ENCODE data around the gene ZNF524.
"Not testable (repeated sequence)": the region's sequence is repeated elsewhere in the genome, so short reads cannot be mapped to it uniquely, and the experiment has no call there.

ZNF524 gene

DNA sequence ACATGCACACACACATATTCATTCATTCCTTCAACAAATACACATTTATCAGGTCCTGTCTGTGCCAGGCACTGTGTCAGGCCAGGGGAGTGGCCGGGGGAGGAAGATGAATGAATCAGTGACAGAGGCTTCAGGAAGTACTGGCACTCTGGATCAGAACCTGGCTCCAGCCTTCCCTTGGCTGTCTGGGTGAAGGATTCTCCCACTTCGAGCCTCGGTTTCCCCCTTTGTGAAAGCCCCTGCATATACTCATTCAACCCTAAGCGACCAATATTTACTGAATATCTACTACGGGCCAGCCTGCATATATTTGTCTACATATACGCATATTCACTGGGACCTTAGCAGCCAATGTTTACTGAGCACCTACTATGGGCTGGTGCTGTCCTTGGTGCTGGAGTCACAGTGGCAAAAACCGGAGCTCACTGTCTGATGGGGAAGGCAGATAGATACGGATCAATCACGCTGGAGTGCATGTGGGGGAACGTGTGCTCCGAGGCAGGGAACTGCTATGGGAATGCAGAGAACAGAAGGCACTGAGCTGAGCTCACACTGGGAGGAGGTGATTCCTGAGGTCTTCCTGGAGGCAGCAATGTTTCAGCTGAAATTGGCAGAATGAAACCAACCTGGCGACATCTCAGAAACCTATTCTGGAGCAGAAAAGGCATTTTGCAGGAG lies 18.8 kb upstream of the ZNF524 start:
- no peak for DNase-seq (ENCODE audit: low read depth)

DNA sequence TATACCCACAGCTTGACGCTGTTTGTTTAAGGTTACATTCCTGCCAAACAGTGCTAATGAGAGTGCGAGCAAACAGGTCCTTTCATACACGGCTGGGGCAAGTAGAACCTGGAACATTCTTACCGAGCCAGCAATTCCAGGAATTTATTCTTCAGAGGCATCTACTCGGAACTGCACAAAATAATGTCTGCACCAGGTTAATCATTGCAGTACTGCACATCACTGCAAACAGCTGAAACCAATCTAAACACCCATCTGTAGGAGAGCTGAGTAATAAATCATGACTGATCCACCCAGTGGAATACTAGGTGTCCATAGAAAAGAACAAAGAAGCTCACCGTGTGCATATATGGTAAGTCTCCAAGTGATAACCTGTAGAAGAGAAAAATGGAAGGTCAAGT lies 18.3 kb upstream of the ZNF524 start:
- no peak for DNase-seq (ENCODE audit: low read depth)

DNA sequence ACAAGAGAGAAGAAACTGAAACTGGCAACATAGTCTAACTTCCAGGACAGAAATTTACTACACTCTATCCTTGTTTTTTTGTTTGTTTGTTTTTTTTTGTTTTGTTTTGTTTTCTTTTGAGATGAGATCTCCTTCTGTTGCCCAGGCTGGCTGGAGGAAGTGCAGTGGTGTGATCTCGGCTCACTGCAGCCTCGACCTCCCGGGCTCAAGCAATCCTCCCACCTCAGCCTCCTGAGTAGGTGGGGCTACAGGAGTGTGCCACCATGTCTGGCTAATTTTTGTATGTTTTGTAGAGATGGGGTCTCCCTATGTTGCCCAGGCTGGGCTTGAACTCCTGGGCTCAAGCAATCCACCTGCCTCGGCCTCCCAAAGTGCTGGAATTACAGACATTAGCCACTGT lies 17.8 kb upstream of the ZNF524 start:
- not testable (repeated sequence) for DNase-seq (ENCODE audit: low read depth)

GRCh38 chr19:55583897-55584296 lies 16.2 kb upstream of the ZNF524 start:
- not testable (repeated sequence) for DNase-seq (ENCODE audit: low read depth)

- no peak for DNase-seq (ENCODE audit: low read depth)
Observed at GRCh38 chr19:55584871-55585270, 15.2 kb upstream of the ZNF524 start.

DNA sequence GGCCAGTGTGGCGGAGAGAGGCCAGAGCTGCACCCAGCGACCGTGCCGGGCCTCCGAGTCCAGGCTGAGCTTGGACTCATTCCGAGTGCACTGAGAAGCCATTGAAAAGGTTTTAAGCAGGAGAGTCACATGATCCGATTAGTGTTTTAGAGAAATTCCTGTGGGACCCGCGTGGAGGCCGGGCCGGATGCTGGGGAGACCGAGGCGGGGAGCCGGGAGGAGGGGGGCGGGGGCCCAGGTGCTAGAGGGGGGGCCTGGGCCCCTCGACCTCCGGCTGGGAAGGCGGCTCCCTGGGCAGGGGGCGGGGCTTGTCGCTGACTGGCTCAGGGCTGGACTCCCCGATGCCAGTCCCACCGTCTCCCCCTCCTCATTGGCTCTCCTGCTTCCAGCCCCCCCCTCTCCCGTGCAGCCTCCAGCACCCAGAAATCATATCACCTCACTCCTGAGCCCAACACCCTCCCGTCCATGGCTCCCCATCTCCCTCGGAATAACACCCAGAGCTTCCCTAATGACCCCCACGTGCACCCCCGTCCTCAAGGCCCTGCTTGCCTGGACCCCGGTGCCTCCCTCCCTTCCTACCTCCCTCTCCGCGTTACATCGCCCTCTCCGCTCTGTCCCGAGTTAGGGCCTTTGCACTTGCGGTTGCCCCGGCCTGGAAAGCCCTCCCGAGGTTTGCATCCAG lies 14.3 kb upstream of the ZNF524 start:
- peak; percentile 30 for DNase-seq (ENCODE audit: low read depth)

DNA sequence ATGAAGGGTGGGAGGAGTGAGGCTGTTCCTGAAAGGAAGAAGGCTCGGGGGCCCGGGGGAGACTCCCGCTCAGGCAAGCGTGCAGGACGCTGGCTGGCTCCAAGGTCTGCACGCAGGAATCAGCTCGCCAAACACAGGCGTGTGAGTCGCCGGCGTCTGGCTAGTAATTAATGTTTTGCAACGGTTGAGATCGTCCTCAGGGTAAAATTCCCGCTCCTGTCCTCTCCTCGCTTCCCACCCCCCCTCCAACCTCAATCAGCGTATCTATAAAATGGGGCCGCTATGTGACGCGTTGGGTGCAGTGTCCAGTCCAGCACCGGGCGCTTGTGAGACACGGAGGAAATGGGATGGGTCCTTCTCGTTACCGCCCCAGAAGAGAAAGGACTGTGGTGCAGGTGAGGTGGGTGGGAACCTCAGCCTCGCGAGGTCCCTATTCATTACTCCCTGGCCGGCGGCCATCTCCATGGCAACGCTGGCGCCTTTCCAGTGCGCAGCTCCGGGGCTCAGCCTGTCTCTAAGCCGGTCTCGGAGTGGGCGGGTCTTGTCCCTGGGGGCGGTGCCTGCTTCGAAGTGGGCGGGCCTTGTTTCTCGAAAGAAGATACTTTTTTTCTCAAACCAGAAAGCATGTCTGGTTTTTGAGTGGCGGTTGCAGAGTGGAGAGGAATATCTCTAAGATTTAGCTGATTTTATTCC lies 13.0 kb upstream of the ZNF524 start:
- DNase-seq (ENCODE audit: low read depth), result peak; percentile 84

DNA sequence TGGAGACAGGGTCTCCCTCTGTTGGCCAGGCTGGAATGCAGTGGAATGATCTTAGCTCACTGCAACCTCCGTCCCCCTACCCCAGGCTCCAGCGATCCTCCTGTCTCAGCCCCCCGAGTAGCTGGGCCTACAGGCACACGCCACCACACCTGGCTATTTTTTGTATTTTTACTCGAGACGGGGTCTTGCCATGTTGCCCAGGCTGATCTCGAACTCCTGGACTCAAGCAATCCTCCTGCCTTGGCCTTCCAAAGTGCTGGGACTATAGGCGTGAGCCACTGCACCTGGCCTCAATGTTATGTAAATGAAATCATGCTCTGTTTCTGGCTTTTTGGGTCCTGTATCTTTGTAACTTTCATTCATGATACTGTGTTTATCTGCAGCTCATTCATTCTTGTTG lies 11.3 kb upstream of the ZNF524 start:
- no peak for DNase-seq (ENCODE audit: low read depth)

GRCh38 chr19:55590109-55590508 lies 10.0 kb upstream of the ZNF524 start:
- DNase-seq (ENCODE audit: low read depth), result no peak

DNA sequence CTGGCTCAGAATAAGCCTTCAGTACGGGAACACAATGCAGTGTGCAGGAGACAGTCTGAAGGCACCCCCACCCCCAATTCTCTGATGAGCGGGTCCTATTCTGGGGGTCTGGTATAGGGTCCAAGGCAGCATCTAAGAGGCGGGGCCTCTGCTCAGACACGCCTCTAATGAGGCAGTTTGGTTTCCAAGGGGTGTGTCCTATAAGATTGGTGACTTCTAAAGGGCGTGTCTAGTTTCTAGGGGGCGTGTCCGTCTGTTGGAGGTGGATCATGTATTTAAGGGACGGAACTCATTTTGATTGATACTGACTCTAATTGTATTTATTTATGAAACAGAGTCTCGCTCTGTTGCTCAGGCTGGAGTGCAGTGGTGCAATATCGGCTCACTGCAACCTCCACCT lies 9.5 kb upstream of the ZNF524 start:
- no peak for DNase-seq (ENCODE audit: low read depth)

- no peak for DNase-seq (ENCODE audit: low read depth)
Observed at GRCh38 chr19:55591555-55591954, 8.5 kb upstream of the ZNF524 start.

DNA sequence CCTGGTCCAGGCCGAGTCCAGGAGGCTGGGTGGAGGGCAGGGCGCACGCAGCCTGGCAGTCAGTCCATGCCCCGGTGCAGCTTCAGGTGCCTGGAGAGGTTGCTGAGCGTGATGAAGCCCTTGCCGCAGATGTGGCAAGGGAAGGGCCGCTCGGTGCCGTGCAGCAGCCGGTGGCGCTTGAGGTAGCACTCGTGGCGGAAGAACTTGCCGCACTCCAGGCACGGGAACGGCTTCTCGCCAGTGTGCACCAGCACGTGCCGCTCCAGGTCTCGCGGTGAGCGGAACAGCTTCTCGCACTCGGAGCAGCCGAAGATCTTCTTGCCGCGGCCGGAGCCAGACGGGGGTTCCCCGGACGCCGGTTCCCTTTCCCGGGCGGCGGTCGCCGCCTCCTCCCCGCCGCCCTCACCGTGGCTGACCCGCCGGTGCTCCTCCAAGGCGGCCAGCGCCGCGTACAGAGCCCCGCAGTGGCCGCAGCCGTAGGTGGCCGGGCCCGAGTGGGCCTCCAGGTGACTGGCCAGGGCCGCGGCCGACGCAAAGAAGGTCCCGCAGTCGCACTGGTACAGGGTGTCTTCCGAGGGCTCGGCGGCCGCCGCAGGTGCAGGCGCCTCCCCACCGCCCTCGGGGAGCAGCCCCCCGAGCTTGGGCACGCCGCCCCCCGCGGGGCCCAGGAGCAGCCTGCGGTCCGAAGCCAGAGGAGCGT lies 7.5 kb upstream of the ZNF524 start:
- DNase-seq (ENCODE audit: low read depth), result no peak

DNA sequence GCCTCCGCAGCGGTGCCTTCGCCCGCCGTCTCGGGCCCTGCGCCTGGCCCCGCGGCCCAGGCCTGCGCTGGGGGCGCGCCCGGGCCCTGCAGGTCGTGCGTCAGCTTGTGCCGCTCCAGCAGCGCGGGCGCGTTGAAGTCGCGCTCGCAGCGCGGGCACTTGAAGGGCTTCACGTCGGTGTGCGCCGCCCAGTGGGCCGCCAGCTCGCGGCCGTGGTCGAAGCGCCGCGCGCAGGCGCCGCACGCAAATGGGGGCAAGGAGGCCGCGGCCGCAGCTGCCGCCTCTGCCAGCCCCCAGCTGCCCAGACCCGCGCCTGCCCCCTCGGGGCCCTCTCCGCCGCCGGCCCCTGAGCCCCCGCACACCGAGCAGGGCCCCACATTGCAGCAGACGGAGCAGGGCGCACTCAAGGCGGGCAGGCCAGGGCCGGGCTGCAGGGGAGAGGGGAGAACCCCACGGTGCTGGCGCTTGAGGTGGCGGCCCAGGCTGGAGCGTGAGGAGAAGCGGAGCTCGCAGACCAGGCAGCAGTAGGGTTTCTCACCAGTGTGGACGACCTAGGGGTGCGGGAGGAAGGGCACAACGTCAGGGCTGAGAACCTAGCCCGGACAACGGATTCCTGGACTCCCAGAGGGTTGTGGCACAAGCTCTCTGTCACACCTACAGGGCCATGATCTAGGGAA lies 6.9 kb upstream of the ZNF524 start:
- DNase-seq (ENCODE audit: low read depth), result no peak

GRCh38 chr19:55594996-55595545 lies 5.0 kb upstream of the ZNF524 start:
- DNase-seq (ENCODE audit: low read depth), result no peak

DNA sequence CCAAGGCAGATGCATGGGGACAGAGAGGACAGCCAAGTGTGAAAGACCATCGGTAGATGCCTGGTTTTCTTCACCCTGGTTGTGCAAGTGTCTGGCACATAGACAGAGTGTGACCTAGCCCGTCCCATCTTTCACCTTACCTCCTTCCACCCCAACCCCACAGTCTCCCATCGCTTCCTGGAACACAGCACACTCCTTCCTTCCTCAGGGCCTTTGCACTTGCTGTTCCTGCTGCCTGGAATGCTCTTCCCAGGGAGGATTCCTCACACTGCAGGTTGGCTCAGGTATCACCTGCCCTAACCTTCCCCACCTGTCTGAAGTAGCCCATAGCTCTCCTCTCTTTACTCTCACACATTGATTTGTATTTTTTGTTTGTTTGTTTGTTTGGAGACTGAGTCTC lies 3.8 kb upstream of the ZNF524 start:
- DNase-seq (ENCODE audit: low read depth), result no peak

GRCh38 chr19:55597501-55597921 lies 2.6 kb upstream of the ZNF524 start:
- no peak for DNase-seq (ENCODE audit: low read depth)

GRCh38 chr19:55598034-55598433 lies 2.1 kb upstream of the ZNF524 start:
- no peak for DNase-seq (ENCODE audit: low read depth)

- DNase-seq (ENCODE audit: low read depth), result peak; percentile 85
Observed at GRCh38 chr19:55598719-55599467, 1.2 kb upstream of the ZNF524 start.

DNA sequence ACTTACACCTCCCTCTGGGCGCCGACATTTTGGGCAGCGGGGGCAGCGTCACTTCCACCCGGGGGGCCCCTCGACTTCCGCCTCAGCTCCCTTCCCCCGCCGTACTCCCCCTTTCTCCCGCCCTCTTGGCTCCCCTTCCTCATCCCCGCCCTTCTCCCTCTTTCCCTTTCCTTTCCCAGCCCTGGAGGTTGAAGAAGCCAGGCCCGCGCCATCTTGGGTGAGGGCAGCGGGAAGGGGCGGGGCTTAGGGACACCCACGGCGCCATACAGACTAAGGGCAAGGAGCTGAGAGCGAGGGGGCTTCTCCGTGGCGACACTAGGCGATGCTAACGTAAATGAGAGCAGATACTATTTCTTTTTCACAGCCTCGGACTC lies 633 bp upstream of the ZNF524 start, which contains the start of gene FIZ1:
FIZ1 (minus strand) TSS at position 50 of the 374 bp plus-strand sequence. CDS start 1,652 bp downstream, outside the sequence.
- DNase-seq (ENCODE audit: low read depth), result peak; percentile 96

GRCh38 chr19:55600662-55601028 lies 557 bp downstream of the ZNF524 start:
- no peak for DNase-seq (ENCODE audit: low read depth)

DNA sequence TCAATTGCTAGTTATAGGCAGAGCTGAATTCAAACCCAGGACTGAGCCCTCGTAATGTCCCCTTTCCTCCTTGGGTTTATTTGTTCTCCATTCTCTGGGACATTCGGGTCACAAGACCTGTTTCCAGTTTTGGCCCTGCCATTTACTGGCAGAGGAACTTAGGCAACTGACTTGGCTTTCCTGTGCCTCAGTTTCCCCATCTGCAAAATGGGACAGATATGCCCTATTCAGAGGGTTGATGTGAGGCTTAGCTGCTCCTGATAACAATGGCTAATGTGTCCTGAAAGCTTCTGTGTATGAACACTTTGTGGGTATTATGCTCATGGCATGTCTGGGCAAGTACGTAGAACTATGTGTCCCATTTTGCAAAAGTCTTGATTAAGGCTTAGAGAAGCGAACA lies 996 bp downstream of the ZNF524 start:
- no peak for DNase-seq (ENCODE audit: low read depth)
